K562 (cell line): ENCODE data around the gene SCLY. TPM values are rescaled to one million over a fixed set of nuclear protein-coding genes. Genes with fewer than 3 reads are reported as not detected.

ENCODE experiments used
- ATF1 ChIP-seq, 2 experiments: fragments of 450-650 bp in 1 of 2; IDR thresholded peaks; 2 replicates each; pipeline ENCODE4 v1.6.1; 2016; ENCODE audit warnings: missing compliant biosample characterization in 1 of 2, missing genetic modification characterization in 1 of 2
- C11orf30 ChIP-seq: fragments of 450-650 bp; IDR thresholded peaks from 2 replicates; pipeline ENCODE4 v1.6.1; 2016; ENCODE audit warnings: low read depth, mild to moderate bottlenecking
- CHD2 ChIP-seq: IDR thresholded peaks from 2 replicates; pipeline ENCODE4 v1.6.1; 2011; ENCODE audit warnings: low read depth, low read length
- ELK3 ChIP-seq: fragments of 450-650 bp; formaldehyde crosslinking; IDR thresholded peaks from 2 replicates; pipeline ENCODE4 v1.4.0; 2020; ENCODE audit warnings: mild to moderate bottlenecking
- ETS2 ChIP-seq: IDR thresholded peaks from 2 replicates; pipeline ENCODE4 v1.6.1; 2016; ENCODE audit warnings: borderline replicate concordance, missing genetic modification characterization, mild to moderate bottlenecking, moderate library complexity, missing compliant biosample characterization; ENCODE audit not compliant: poor library complexity, severe bottlenecking
- GTF3C2 ChIP-seq: IDR thresholded peaks from 3 replicates; pipeline ENCODE4 v1.6.1; 2011; ENCODE audit warnings: borderline replicate concordance, mild to moderate bottlenecking, moderate library complexity; ENCODE audit not compliant: insufficient read length; ENCODE audit errors: extremely low read depth
- HDGF ChIP-seq: fragments of 450-650 bp; IDR thresholded peaks from 2 replicates; pipeline ENCODE4 v1.6.1; 2016
- HMGXB4 ChIP-seq: sonication (generic); formaldehyde crosslinking; IDR thresholded peaks from 2 replicates; pipeline ENCODE4 v1.8.1; 2023; ENCODE audit warnings: mild to moderate bottlenecking, missing genetic modification reagents
- ID3 ChIP-seq, 2 experiments: fragments of 250-450 bp in 1 of 2; fragments of 450-650 bp in 1 of 2; sonication (Bioruptor Pico) in 1 of 2; IDR thresholded peaks; 2 replicates each; pipeline versions ENCODE4 v1.6.1 to v1.8.0; 2016 to 2021; ENCODE audit warnings: mild to moderate bottlenecking in 2 of 2, moderate library complexity in 2 of 2, missing compliant biosample characterization in 1 of 2, missing genetic modification characterization in 1 of 2
- ILK ChIP-seq: fragments of 450-650 bp; IDR thresholded peaks from 2 replicates; pipeline ENCODE4 v1.6.1; 2016; ENCODE audit warnings: missing genetic modification characterization, low read depth, mild to moderate bottlenecking, missing compliant biosample characterization, moderate library complexity, borderline replicate concordance
- KLF16 ChIP-seq: IDR thresholded peaks from 2 replicates; pipeline ENCODE4 v1.6.1; 2016; ENCODE audit warnings: antibody characterized with exemption
- NFE2 ChIP-seq: IDR thresholded peaks from 2 replicates; pipeline ENCODE4 v1.6.1; 2014; ENCODE audit warnings: antibody characterized with exemption, low read depth
- NR2C2 ChIP-seq, 2 experiments: fragments of 200-800 bp in 1 of 2; sonication (Bioruptor generic) in 1 of 2; sonication (generic) in 1 of 2; formaldehyde crosslinking in 1 of 2; IDR thresholded peaks; 2 replicates each; pipeline versions ENCODE4 v1.6.1 to v1.8.0; 2016 to 2022; ENCODE audit warnings: mild to moderate bottlenecking in 1 of 2, missing compliant biosample characterization in 1 of 2, missing genetic modification characterization in 1 of 2, missing genetic modification reagents in 1 of 2
- SNRNP70 ChIP-seq: fragments of 200-400 bp; formaldehyde crosslinking; optimal IDR thresholded peaks from 2 replicates; pipeline ENCODE3; 2017; ENCODE audit warnings: low read depth, low read length
- ZBTB1 ChIP-seq: sonication (generic); formaldehyde crosslinking; IDR thresholded peaks from 2 replicates; pipeline ENCODE4 v1.8.1; 2023; ENCODE audit warnings: missing genetic modification reagents, low read depth, mild to moderate bottlenecking, borderline replicate concordance
- ZBTB34 ChIP-seq: fragments of 250-450 bp; sonication (Bioruptor Pico); IDR thresholded peaks from 2 replicates; pipeline ENCODE4 v1.8.0; 2021; ENCODE audit warnings: mild to moderate bottlenecking, moderate library complexity
- ZFPM2 ChIP-seq: fragments of 250-450 bp; sonication (Bioruptor Pico); IDR thresholded peaks from 2 replicates; pipeline ENCODE4 v1.5.1; 2022; ENCODE audit warnings: mild to moderate bottlenecking
- ZNF253 ChIP-seq: fragments of 250-450 bp; sonication (Bioruptor Pico); conservative IDR thresholded peaks from 2 replicates; pipeline ENCODE4 v1.6.1; 2021; ENCODE audit warnings: mild to moderate bottlenecking
- ZNF76 ChIP-seq: fragments of 250-450 bp; sonication (Bioruptor Pico); IDR thresholded peaks from 2 replicates; pipeline ENCODE4 v1.4.0; 2020; ENCODE audit warnings: mild to moderate bottlenecking, moderate library complexity, borderline replicate concordance
- polyA plus RNA-seq, 8 experiments: library from polyadenylated mRNA; depleted of rRNA in 4 of 8; stranded (reverse) in 5 of 8; unstranded in 3 of 8; fragments of >200 nt; fragmentation: Nextera tagmentation in 2 of 8; fragmentation: Illumina TruSeq in 1 of 8; extraction: Ambion mirVana in 2 of 8; extraction: Trizol in 1 of 8; gene quantifications; 2 replicates each; pipeline versions ENCODE4 v1.2.1 to v1.2.3, GENCODE V29; 2011 to 2014; ENCODE audit warnings: inconsistent platforms in 1 of 8, missing spikeins in 1 of 8
- total RNA-seq, 7 experiments: library from RNA; depleted of rRNA in 6 of 7; stranded (reverse); fragments of >200 nt in 6 of 7; fragmentation: Illumina TruSeq in 2 of 7; extraction: Trizol in 2 of 7; gene quantifications; 2 replicates each; pipeline versions ENCODE4 v1.2.1 to v1.2.3, GENCODE V29; 2011 to 2021; ENCODE audit warnings: low replicate concordance in 1 of 7

Gene SCLY
- total and polyA plus RNA-seq, 9 of the 15 experiments (the other 6 are each of a cell fraction or from before 2014, with no cell fraction given) = 2.6 to 32.2 (median 21.1) TPM

GRCh38 chr2:238060542-238061314 is at the start of gene SCLY (continued):
- no peak for TF ChIP-seq ELK3
- peak; percentile 98 for TF ChIP-seq NR2C2 (CRISPR knock-in tag; IDR thresholded peaks at IDR 0.05)
- TF ChIP-seq NR2C2 (tag; IDR thresholded peaks at IDR 0.05) = peak; percentile 99
- no peak for TF ChIP-seq ZFPM2 (CRISPR knock-in tag)
- TF ChIP-seq SNRNP70 = no peak
- no peak for TF ChIP-seq NFE2
- TF ChIP-seq ATF1 (CRISPR knock-in tag; IDR thresholded peaks at IDR 0.05) = 0 out of 2 replicates have a peak, but pooled peaks have one; percentile 12
- TF ChIP-seq ATF1 (tag; IDR thresholded peaks at IDR 0.05) = peak; percentile 91
- TF ChIP-seq ZBTB34 (CRISPR knock-in tag) = no peak
- TF ChIP-seq ZNF253 = no peak
- no peak for TF ChIP-seq KLF16
- TF ChIP-seq GTF3C2 = no peak
- no peak for TF ChIP-seq HMGXB4 (CRISPR knock-in tag)
- TF ChIP-seq C11orf30 = peak; percentile 57
- no peak for TF ChIP-seq ETS2 (tag)
- no peak for TF ChIP-seq HDGF
- no peak for TF ChIP-seq ILK
- no peak for TF ChIP-seq ID3 (CRISPR knock-in tag; IDR thresholded peaks at IDR 0.05)
- TF ChIP-seq ID3 (tag; IDR thresholded peaks at IDR 0.05) = peak; percentile 72; the same call in 1 of the 2 replicates
- TF ChIP-seq ZBTB1 (CRISPR knock-in tag) = peak; percentile 79; the same call in 1 of the 2 replicates
- no peak for TF ChIP-seq CHD2
- no peak for TF ChIP-seq ZNF76 (CRISPR knock-in tag)
